HG02852 (cell line): ENCODE data around the gene SNORC.

Source experiments
- ATAC-seq: cut with Tn5 transposase; IDR thresholded peaks from one replicate; pipeline ENCODE4 v1.9.1; 2021; ENCODE audit warnings: mild to moderate bottlenecking, moderate library complexity; ENCODE audit not compliant: unreplicated experiment

SNORC gene

GRCh38 chr2:232882085-232882484 is 12.0 kb downstream of the SNORC start:
- no peak for ATAC-seq

DNA sequence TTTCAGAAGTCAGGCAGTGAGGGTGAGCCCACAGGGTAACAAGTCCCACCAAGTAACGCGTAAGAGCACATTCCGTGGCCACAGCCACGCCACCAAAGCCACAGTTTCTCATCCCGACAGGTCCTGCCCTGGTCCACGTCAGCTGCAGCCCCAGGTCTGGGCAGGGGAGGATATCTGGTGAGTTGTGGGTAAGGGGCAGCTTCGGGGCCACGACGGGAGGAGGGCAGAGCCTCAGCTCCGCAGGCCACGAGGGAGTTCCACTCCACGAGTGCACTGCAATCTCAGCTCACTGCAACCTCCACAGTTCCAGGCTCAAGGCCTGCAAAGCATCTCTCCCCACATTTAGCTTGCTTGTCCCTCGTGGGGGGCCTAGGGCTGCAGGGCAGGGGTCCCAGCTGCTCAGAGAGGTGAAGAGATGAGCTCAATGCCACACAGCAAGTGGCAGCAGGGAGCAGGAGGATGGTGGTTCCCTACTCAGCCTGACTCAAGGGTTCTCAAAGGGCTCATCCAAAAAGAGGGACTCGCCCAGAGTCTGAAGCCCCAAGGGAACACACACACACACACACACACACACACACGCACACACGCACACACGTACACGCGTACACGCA is 12.5 kb downstream of the SNORC start:
- ATAC-seq, result no peak

DNA sequence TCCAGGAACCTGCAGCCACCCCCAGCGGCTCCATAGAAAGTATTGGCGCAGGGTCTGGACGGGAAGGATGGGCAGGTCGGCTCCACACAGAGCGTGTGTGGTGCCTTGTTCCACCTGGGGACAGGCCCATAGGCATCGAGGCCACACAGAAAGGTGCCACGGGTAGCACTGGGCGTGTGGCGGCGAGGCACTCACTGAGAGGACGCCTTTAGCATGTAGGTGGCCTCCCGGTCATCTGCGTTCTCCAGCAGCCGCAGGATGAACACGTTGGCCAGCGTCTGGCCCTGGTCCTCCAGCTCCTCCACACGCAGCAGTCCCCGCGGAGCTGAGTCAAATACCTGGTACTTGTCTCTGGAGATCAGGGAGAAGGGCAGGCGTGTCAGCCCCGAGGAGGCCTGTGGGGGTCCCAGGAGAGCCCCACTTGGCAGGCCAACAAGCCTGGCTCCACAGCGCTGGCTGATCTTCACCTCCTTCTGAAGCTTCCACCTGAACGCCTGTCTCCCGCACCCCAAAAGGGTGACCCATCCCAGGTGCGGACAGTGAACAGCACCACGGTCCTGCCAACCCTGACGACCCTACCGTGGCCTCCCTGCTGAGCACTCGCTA is 13.2 kb downstream of the SNORC start:
- no peak for ATAC-seq

GRCh38 chr2:232884001-232884421 is 13.9 kb downstream of the SNORC start:
- ATAC-seq, result no peak

- no peak for ATAC-seq
These were observed 14.6 kb downstream of the SNORC start for GRCh38 chr2:232884549-232885263.

DNA sequence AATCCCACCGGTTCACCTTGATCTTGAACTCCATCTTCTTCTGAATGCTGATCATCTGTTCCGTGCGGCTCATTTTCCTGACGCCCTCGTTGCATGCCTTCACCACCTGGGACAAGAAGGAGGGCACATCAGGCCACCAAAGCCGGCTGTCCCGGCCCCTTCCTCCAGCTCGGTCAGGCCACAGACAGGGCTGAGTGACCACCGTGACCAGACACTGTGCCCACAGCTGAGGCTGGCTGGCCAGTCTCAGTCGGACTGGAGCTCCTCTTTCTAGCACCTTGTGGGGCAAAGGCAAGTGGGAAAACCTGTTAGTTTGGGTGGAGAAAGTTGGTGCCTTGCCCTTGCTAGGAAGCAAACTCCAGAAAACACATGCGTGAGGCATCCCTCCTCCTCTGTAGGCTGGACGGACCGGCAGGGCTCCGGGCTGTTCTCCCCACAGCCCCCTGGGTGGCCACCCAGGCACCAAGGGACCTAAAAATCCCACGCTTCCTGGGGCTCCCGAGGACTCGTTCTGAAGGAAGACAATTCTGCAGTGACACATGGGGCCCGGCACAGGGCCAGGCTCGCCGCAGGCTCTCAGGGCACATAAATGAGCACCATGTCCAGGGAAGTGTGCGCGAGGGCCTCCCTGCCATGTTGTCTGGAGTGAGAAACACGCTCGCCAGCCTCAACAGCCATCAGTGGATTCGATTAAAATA is 15.3 kb downstream of the SNORC start:
- no peak for ATAC-seq

GRCh38 chr2:232886176-232886575 is 16.1 kb downstream of the SNORC start:
- no peak for ATAC-seq

DNA sequence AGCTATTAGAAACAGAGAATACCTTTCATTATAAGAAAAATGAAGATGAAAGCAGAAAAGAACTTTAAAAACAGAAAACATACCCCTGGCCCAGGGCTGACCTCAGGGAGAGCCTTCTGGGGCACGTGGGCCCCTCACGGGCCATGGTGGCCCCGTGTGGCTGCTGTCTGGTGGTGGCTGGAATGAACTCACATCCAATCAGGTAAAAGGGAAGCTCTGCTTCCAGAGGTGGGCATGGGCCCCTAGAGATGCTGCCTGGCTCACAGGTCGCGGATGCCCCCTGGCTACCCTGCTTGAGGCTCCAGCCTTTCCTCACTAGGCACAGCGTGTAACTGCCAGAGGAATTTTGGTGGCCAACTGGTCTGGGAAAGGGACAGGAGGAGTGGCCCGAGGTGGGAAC is 16.6 kb downstream of the SNORC start:
- ATAC-seq, result no peak

DNA sequence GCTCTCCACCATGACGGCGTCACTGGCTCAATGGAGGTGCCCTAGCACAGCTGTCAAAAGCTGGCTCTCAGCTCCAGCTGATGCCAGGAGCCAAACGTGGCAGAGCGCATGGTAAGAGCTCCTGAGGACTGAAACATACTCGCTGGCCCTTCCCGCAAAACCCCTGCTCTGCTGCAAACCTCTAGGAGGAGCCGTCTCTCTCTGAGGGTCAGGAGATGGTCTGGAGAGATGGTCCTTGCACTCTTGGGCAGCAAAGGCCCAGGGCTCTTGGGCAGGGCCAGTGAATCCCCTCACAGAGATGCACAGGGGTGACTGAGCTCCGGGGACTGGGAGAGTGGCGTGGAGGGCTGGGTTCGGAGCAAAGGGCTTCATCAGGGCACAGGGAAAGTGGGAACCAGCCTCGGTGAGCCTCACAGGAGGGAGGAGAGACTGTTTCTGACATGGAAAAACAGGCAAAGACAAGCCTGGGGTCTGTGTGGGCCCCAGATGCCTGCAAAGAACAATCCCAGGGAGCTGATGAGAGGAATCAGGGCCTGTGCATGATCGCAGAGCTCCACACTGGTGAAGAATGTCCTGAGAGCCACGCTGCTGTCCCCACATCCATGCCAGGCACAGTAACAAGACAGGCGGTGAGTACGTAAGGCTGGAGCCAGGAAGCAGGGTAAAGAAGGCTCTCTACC is 17.2 kb downstream of the SNORC start:
- ATAC-seq, result no peak

- ATAC-seq, result no peak
These were observed 18.2 kb downstream of the SNORC start for GRCh38 chr2:232888099-232888836.

GRCh38 chr2:232888839-232889529 is 18.9 kb downstream of the SNORC start:
- ATAC-seq, result no peak

- no peak for ATAC-seq
These were observed 19.9 kb downstream of the SNORC start for GRCh38 chr2:232889876-232890401.

- no peak for ATAC-seq
These were observed 20.5 kb downstream of the SNORC start for GRCh38 chr2:232890536-232890895.

DNA sequence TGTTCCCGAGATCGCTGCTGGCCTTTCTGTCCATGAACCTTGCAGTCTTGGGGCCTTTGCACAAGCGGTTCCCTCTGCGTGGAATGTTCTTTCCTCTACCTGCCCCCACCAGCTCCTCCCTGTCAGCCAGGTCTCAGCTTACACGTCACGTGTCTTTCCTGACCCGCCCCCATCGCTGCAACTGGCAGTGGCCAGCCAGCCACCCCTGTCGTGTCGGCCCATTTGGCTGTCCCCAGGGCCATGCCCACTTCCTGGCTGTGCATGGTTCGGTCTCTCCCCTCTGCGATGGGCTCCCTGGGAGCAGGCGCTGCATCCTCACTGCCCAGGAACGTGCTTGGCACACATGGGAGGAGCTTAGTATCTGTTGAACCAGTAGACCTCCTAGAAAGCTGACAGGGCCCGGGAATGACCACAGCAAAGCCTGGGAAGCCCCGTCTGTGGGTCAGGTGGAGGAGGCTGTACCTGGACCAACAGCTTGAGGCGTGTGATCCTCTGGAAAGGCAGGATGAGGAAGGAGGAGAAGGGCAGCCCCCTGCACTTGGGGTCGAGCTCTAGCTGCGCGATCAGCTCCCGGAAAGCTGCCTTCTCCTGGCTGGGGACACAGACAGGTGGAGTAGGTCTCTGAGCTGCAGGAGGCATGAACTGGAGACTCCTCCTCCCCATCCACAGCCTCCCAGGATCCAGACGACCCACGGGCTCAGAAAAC is 21.0 kb downstream of the SNORC start:
- no peak for ATAC-seq

- ATAC-seq, result no peak
These were observed 21.6 kb downstream of the SNORC start for GRCh38 chr2:232891621-232892071.

DNA sequence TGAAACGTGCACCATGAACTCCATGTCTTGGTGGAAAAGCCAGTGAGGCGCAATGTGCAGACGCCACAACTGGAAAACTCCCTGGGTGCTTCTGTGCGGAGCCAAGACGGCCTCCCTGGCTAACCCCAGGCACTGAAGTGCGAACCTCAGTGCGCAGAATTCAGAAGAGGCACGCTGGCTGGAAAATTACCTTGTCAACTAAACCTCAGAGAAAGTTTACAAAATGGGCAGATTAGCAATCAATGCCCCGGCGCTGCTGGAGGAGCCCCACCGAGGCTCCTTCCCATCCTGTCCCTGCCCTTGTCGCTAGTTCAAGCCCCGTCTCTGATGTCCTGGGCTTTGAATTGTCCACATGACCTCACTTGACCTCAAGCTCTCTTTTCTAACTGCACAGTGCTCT is 22.2 kb downstream of the SNORC start:
- ATAC-seq, result no peak

GRCh38 chr2:232892843-232893242 is 22.8 kb downstream of the SNORC start:
- ATAC-seq, result no peak

GRCh38 chr2:232893834-232894233 is 23.8 kb downstream of the SNORC start:
- no peak for ATAC-seq

DNA sequence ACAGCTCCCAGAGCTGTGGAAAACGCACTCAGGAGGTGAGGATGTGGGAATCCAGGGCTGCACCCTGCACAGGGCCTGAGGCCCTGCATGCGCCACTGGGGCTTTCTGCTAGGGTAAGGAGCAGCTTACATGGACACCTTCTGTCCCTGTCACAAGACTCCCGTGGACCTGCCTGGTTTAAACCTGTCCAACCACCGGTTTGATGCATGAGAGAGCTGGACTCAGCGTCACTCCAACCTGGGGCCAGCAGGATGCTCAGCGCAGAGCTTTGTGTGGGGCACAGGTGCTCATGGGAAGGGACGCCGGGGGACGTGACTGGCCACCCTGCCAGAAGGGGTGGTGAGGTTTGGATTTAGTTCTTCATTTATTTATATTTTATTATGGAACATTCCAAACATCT is 24.2 kb downstream of the SNORC start:
- ATAC-seq, result no peak
